Measurements from ENCODE around the gene KRTAP4-5. TPM values are rescaled to one million over a fixed set of nuclear protein-coding genes. Genes with fewer than 3 reads are reported as not detected.
"Not testable (repeated sequence)": the region's sequence is repeated elsewhere in the genome, so short reads cannot be mapped to it uniquely, and the experiment has no call there.

KRTAP4-5 gene
- total RNA-seq, 1 donor from 2014 or later, result not detected

- ATAC-seq; intact Hi-C loops (cut with micrococcal nuclease); DNase-seq: not testable (repeated sequence)
Observed at GRCh38 chr17:41117846-41118386, 31.7 kb downstream of the KRTAP4-5 start, which contains the start of gene KRTAP4-11. Gene KRTAP4-11 (minus strand): TSS chr17:41118373. CDS start chr17:41118315, 58 bp downstream.

GRCh38 chr17:41116297-41116696, 33.3 kb downstream of the KRTAP4-5 start:
- no peak for DNase-seq
- ATAC-seq, result no peak
- intact Hi-C loops (cut with micrococcal nuclease), result no loop called here

DNA sequence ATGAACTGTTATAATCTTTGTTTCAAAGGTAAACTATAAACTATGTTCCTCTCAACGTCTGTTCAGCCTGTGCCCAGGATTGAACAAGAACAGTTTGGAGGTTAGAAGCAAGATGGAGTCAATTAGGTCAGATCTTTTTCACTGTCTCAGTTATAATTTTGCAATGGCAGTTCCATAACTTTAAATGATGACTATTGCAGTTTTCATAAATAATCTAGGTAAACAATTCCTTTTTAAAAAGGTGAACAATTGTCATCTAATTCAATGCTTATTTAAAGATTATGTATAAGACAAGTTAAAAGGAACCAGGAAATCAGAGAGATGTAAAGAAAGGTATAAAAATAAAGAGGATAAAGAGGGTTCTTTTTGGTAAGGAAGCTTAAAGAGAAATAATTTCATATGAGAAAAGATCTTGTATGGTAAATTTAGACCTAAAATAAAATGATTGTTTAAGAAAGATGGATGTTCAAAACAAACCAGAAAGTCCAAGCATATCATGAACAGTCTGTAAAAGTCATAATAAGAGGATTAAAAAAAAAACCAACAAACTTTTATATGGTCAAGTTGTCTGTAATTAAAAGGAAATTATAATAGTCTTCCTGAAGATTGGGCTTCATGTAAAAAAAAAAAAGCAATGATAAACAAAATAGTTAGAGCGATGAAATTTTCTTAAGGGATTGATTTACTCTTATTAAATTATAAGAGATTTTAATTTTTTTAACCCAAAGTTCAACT, 38.3 kb downstream of the KRTAP4-5 start:
- intact Hi-C loops (cut with micrococcal nuclease), result no loop called here
- ATAC-seq (no peak), DNase-seq (no peak)

GRCh38 chr17:41108728-41109386, 40.8 kb downstream of the KRTAP4-5 start:
- DNase-seq; intact Hi-C loops (cut with micrococcal nuclease); ATAC-seq: not testable (repeated sequence)

GRCh38 chr17:41107941-41108450, 41.6 kb downstream of the KRTAP4-5 start:
- intact Hi-C loops (cut with micrococcal nuclease), result no loop called here
- DNase-seq (no peak), ATAC-seq (no peak)

DNA sequence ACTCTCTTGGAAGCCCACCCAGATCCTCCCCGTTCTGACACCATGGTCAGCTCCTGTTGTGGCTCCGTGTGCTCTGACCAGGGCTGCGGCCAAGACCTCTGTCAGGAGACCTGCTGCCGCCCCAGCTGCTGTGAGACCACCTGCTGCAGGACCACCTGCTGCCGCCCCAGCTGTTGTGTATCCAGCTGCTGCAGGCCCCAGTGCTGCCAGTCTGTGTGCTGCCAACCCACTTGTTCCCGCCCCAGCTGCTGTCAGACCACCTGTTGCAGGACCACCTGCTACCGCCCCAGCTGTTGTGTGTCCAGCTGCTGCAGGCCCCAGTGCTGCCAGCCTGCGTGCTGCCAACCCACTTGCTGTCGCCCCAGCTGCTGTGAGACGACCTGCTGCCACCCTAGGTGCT, 44.3 kb downstream of the KRTAP4-5 start, which contains the start of gene KRTAP4-9:
TSS of gene KRTAP4-9 (plus strand) at position 43 of the 400 bp plus-strand sequence. CDS start at position 43, 0 bp downstream.
- intact Hi-C loops (cut with micrococcal nuclease); DNase-seq; ATAC-seq: not testable (repeated sequence)

DNA sequence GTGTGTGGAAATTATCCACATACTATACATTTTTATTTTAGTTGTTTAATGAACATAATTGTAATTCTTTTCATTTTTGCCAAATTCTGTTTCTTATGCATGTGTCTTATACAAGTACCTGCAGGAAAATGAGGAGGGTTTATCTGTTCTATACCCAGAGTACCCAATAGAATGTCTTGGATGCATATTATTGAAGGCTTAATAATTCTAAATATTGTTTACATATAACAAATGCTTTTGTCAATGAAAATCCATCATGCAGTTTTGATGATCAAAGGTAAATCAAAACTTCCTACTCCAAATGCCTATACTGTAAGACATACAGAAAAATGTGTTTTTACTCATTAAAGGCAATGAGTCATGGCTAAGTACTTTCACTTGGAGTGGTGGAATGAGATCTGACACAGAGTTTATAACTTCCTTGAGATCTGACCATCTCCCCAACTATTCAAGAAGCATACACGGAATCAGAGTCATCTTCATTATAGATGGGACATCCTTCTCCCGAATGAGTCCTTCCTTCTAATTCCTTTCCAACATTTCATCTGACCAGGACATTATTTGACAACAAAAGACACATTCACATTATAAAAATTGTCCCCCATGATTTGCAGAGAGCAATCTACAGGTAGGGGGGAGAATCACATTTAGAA, 45.1 kb downstream of the KRTAP4-5 start:
- DNase-seq; ATAC-seq; intact Hi-C loops (cut with micrococcal nuclease): not testable (repeated sequence)

DNA sequence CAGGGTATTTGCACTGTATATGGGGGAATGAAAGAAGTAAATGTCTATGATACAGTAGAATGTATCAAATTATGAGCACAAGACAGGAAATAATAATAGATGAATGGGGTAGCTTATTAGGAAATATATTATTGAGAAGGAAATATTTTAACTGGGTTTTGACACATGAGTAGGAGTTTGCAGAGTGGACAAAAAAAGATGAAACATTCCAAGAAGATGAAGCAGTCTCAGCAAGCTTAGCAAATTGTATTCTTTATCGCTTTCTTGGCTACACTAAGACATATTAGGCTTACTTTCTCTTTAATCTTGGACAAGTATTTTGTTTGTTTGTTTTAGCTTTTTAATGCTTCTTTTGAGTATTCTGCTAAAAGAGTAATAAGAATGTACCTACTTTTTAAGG, 45.7 kb downstream of the KRTAP4-5 start:
- no peak for DNase-seq
- no peak for ATAC-seq
- intact Hi-C loops (cut with micrococcal nuclease), result no loop called here

DNA sequence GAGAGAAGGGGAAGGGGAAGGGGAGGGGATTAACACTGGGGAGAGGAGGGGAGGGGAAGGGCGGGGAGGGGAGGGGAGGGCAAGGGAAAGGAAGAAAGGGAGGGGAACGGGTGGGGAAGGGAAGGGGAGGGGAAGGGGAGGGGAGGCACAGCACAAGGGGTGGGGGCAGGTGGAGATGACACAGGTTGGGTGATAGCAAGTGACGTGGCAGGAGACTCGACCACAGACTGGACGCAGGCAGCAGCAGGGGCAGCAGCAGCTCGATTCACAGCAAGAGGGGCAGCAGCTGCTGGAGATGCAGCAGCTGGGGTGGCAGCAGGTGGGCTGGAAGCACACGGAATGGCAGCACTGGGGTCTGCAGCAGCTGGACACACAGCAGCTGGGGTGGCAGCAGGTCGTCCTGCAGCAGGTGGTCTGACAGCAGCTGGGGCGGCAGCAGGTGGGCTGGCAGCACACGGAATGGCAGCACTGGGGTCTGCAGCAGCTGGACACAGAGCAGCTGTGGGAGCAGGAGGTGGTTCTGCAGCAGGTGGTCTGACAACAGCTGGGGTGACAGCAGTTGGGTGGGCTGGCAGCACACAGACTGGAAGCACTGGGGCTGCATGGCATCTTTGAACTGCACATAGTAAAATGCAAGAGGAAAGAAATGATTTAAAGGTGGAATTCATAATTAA, 47.9 kb downstream of the KRTAP4-5 start, which contains the start of gene KRTAP4-16:
TSS of gene KRTAP4-16 (minus strand) at position 624 of the 674 bp plus-strand sequence. CDS start at position 624, 0 bp downstream.
- DNase-seq (no peak), ATAC-seq (no peak)
- intact Hi-C loops (cut with micrococcal nuclease), result no loop called here

DNA sequence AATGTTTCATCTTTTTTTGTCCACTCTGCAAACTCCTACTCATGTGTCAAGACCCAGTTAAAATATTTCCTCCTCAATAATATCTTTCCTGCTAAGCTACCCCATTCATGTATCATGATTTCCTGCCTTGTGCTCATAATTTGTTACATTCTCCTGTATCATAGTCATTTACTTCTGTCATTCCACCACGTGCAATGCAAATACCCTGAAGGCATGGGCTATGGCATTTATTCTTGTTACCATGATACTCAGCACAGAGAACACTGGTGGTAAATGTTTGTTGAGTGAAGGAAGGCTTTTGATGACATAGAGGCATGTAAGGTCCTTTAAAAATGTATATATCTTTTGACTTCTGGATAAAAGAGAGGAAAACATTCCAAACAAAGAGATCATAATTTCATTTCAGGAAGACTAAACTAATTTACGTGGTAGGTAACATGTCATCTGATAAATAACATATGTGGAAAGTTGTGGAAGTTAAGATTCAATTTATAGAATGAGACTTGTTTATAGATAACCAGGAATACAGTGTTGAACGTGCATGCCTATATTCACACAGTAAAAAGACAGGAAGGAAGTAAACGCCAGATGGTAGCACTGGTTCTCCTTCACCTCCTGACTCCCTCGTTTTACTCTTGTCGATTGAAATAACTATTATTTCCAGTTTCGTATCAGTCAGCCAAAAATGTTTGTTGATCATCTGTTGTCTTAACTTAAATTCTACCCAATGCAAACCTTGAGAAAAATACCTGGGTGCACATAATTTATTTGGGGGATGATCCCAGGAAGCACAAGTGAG, 49.7 kb downstream of the KRTAP4-5 start:
- DNase-seq; intact Hi-C loops (cut with micrococcal nuclease); ATAC-seq: not testable (repeated sequence)

Other genes starting within 250 kb of the KRTAP4-5 start
- gene KRT23, start 212.2 kb downstream of the KRTAP4-5 start, total RNA-seq, result not detected
- gene KRT39, start 182.9 kb downstream of the KRTAP4-5 start, total RNA-seq, result not detected
- not detected for gene KRT40, start 165.5 kb downstream of the KRTAP4-5 start, total RNA-seq
- not detected for gene KRTAP3-3, start 155.7 kb downstream of the KRTAP4-5 start, total RNA-seq
- not detected for gene KRTAP3-2, start 149.9 kb downstream of the KRTAP4-5 start, total RNA-seq
- not detected for gene KRTAP3-1, start 140.7 kb downstream of the KRTAP4-5 start, total RNA-seq
- not detected for gene KRTAP1-5, start 122.6 kb downstream of the KRTAP4-5 start, total RNA-seq
- gene KRTAP1-4, start 119.6 kb downstream of the KRTAP4-5 start, total RNA-seq, result not detected
- not detected for gene KRTAP1-3, start 115.0 kb downstream of the KRTAP4-5 start, total RNA-seq
- gene KRTAP1-1, start 108.4 kb downstream of the KRTAP4-5 start, total RNA-seq, result not detected
- gene KRTAP2-1, start 102.5 kb downstream of the KRTAP4-5 start, total RNA-seq, result not detected
- gene KRTAP2-2, start 94.6 kb downstream of the KRTAP4-5 start, total RNA-seq, result not detected
- not detected for gene KRTAP2-3, start 89.7 kb downstream of the KRTAP4-5 start, total RNA-seq
- not detected for gene KRTAP2-4, start 83.9 kb downstream of the KRTAP4-5 start, total RNA-seq
- gene KRTAP4-7, start 65.7 kb downstream of the KRTAP4-5 start, total RNA-seq, result not detected
- gene KRTAP4-8, start 51.7 kb downstream of the KRTAP4-5 start, total RNA-seq, result not detected
- not detected for gene KRTAP4-16, start 47.6 kb downstream of the KRTAP4-5 start, total RNA-seq
- not detected for gene KRTAP4-9, start 44.4 kb downstream of the KRTAP4-5 start, total RNA-seq
- gene KRTAP4-11, start 31.5 kb downstream of the KRTAP4-5 start, total RNA-seq, result not detected
- not detected for gene KRTAP4-12, start 25.6 kb downstream of the KRTAP4-5 start, total RNA-seq
- not detected for gene KRTAP4-6, start 9.3 kb downstream of the KRTAP4-5 start, total RNA-seq
- not detected for gene KRTAP4-4, start 10.9 kb upstream of the KRTAP4-5 start, total RNA-seq
- not detected for gene KRTAP4-3, start 18.4 kb upstream of the KRTAP4-5 start, total RNA-seq
- not detected for gene KRTAP4-2, start 28.4 kb upstream of the KRTAP4-5 start, total RNA-seq
- not detected for gene KRTAP4-1, start 35.1 kb upstream of the KRTAP4-5 start, total RNA-seq
- gene KRTAP9-1, start 40.1 kb upstream of the KRTAP4-5 start, total RNA-seq, result not detected
- gene KRTAP9-2, start 76.8 kb upstream of the KRTAP4-5 start, total RNA-seq, result not detected
- gene KRTAP9-3, start 82.6 kb upstream of the KRTAP4-5 start, total RNA-seq, result not detected
- gene KRTAP9-8, start 88.2 kb upstream of the KRTAP4-5 start, total RNA-seq, result not detected
- gene KRTAP9-4, start 99.9 kb upstream of the KRTAP4-5 start, total RNA-seq, result not detected
- not detected for gene KRTAP9-9, start 105.6 kb upstream of the KRTAP4-5 start, total RNA-seq
- not detected for gene KRTAP9-6, start 115.6 kb upstream of the KRTAP4-5 start, total RNA-seq
- gene KRTAP9-7, start 125.9 kb upstream of the KRTAP4-5 start, total RNA-seq, result not detected
- gene KRTAP29-1, start 153.0 kb upstream of the KRTAP4-5 start, total RNA-seq, result not detected
- not detected for gene KRTAP16-1, start 159.5 kb upstream of the KRTAP4-5 start, total RNA-seq
- not detected for gene KRTAP17-1, start 165.9 kb upstream of the KRTAP4-5 start, total RNA-seq
- not detected for gene KRT33A, start 201.0 kb upstream of the KRTAP4-5 start, total RNA-seq
- gene KRT33B, start 220.0 kb upstream of the KRTAP4-5 start, total RNA-seq, result not detected
- gene KRT34, start 232.5 kb upstream of the KRTAP4-5 start, total RNA-seq, result not detected
- gene KRT31, start 247.8 kb upstream of the KRTAP4-5 start, total RNA-seq, result not detected